ENCODE data around the gene RPN2.

- TF ChIP-seq CTCF (IDR thresholded peaks at IDR 0.05) = no peak
- TF ChIP-seq SMC3 (IDR thresholded peaks at IDR 0.05; ENCODE audit: low read depth, low read length) = no peak
- TF ChIP-seq NRF1 (IDR thresholded peaks at IDR 0.05; ENCODE audit: low read depth, low read length) = no peak
- no peak for TF ChIP-seq GABPA (IDR thresholded peaks at IDR 0.05; ENCODE audit: low read depth)
- no peak for TF ChIP-seq USF2 (IDR thresholded peaks at IDR 0.05; ENCODE audit: borderline replicate concordance, low read depth, low read length)
- no peak for TF ChIP-seq MAX (IDR thresholded peaks at IDR 0.05; ENCODE audit: low read depth)
- no peak for TF ChIP-seq POLR2AphosphoS5 (IDR thresholded peaks at IDR 0.05; ENCODE audit: low read depth, low read length)
- no peak for TF ChIP-seq MXI1 (IDR thresholded peaks at IDR 0.05; ENCODE audit: low read depth, low read length)
- TF ChIP-seq CHD2 (IDR thresholded peaks at IDR 0.05; ENCODE audit: low read length, partially characterized antibody) = no peak
- no peak for TF ChIP-seq EP300 (IDR thresholded peaks at IDR 0.05; ENCODE audit: borderline replicate concordance in 1 of 2, low read depth in 1 of 2, low read length in 1 of 2)
- no peak for TF ChIP-seq EZH2phosphoT487 (IDR thresholded peaks at IDR 0.05; ENCODE audit: borderline replicate concordance, low read depth)
Observed at GRCh38 chr20:37205130-37205529, 26.0 kb downstream of the RPN2 start.
